Endothelial cell (in vitro differentiated cells): ENCODE results near the gene ZNF335. TPM values are rescaled to one million over a fixed set of nuclear protein-coding genes. Genes with fewer than 3 reads are reported as not detected.
"Not testable (repeated sequence)": the region's sequence is repeated elsewhere in the genome, so short reads cannot be mapped to it uniquely, and the experiment has no call there.

Source experiments
- DNase-seq: peaks from one replicate; pipeline ENCODE4 v3.0.0; 2021; ENCODE audit warnings: low spot score
- H3K27ac Mint-ChIP-seq: one replicate; pipeline ENCODE4 v1.8.0; 2021; ENCODE audit warnings: mixed read lengths, inconsistent platforms; ENCODE audit not compliant: unreplicated experiment
- H3K27me3 Mint-ChIP-seq: one replicate; pipeline ENCODE4 v1.8.0; 2021; ENCODE audit warnings: mild to moderate bottlenecking, moderate library complexity, mixed read lengths, inconsistent platforms; ENCODE audit not compliant: unreplicated experiment
- H3K36me3 Mint-ChIP-seq: one replicate; pipeline ENCODE4 v1.8.0; 2021; ENCODE audit warnings: mild to moderate bottlenecking, low read depth, mixed read lengths, inconsistent platforms; ENCODE audit not compliant: unreplicated experiment
- H3K4me1 Mint-ChIP-seq: one replicate; pipeline ENCODE4 v1.8.0; 2021; ENCODE audit warnings: mild to moderate bottlenecking, mixed read lengths, inconsistent platforms; ENCODE audit not compliant: unreplicated experiment
- H3K4me3 Mint-ChIP-seq: one replicate; pipeline ENCODE4 v1.8.0; 2021; ENCODE audit warnings: mild to moderate bottlenecking, mixed read lengths, inconsistent platforms; ENCODE audit not compliant: unreplicated experiment
- H3K9me3 Mint-ChIP-seq: one replicate; pipeline ENCODE4 v1.8.0; 2021; ENCODE audit warnings: mixed read lengths, inconsistent platforms; ENCODE audit not compliant: unreplicated experiment
- total RNA-seq: library from RNA; stranded (reverse); fragmentation: NEBNext Ultra II Directional; extraction: Animal tissue kit (Norgen Biotek cat#: 25700); gene quantifications from one replicate; pipeline ENCODE4 v1.2.1, GENCODE V29; 2021; ENCODE audit not compliant: unreplicated experiment
- TF ChIP-seq, protein P1 (sequence below): fragments of 200-600 bp; sonication (generic); IDR thresholded peaks from one replicate; pipeline ENCODE4 v1.5.0; 2021; ENCODE audit warnings: antibody characterized with exemption; ENCODE audit not compliant: unreplicated experiment

ZNF335 gene
- total RNA-seq, 1 donor from 2014 or later, result 22.9 TPM

DNA sequence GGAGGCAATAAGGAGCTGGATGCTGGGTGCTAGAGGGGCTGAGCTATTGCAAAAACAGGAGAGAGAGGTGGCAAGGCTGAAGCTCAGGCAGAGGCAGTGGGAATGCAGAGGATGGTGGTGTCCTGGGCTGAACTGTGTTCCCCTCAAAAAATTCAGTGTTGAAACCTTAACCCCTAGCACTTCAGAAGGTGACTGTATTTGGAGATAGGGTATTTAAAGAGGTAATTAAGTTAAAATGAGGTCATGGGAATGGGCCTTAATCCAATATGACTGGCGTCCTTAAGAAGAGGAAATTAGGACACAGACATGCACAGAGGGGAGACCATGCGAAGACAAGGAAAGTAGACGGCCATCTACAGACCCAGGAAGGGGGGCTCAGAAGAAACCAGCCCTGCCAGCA lies 25.2 kb upstream of the ZNF335 start:
- TF ChIP-seq, protein P1, sequence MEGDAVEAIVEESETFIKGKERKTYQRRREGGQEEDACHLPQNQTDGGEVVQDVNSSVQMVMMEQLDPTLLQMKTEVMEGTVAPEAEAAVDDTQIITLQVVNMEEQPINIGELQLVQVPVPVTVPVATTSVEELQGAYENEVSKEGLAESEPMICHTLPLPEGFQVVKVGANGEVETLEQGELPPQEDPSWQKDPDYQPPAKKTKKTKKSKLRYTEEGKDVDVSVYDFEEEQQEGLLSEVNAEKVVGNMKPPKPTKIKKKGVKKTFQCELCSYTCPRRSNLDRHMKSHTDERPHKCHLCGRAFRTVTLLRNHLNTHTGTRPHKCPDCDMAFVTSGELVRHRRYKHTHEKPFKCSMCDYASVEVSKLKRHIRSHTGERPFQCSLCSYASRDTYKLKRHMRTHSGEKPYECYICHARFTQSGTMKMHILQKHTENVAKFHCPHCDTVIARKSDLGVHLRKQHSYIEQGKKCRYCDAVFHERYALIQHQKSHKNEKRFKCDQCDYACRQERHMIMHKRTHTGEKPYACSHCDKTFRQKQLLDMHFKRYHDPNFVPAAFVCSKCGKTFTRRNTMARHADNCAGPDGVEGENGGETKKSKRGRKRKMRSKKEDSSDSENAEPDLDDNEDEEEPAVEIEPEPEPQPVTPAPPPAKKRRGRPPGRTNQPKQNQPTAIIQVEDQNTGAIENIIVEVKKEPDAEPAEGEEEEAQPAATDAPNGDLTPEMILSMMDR, result no peak
- Mint-ChIP-seq H3K4me3 (no peak overlapping the region), H3K9me3 (no peaks in the 10 kb centered on the region), H3K4me1 (peaks cover 66% of the 10 kb centered on the region), H3K36me3 (no peaks in the 10 kb centered on the region), H3K27me3 (peaks cover 5% of the 10 kb centered on the region), H3K27ac (no peak overlapping the region)
- no peak for DNase-seq

DNA sequence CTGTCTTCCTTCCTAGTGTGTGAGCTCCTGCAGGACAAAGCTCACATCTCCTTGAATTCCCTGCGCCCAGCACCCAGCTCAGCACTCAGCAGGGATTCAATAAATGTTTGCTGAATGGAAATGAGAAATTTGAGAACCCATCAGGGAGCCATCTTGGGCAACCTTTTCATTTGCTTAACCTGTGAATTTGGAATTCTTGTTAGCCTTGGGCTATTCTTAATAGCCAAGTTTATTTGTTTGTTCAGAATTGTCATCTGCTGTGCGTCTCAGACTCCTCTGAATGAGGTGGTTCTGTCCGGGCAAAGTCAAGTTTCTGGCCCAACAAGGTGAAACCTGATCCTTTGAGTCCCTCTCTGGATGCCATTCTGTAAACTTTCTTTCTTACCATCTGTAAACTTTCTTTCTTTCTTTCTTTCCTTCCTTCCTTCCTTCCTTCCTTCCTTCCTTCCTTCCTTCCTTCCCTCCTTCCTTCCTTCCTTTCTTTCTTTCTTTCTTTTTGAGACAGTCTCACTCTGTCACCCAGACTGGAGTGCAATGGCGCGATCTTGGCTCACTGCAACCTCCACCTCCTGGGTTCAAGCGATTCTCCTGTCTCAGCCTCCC lies 23.6 kb upstream of the ZNF335 start:
- H3K36me3 Mint-ChIP-seq, H3K9me3 Mint-ChIP-seq, H3K4me3 Mint-ChIP-seq, DNase-seq, H3K27me3 Mint-ChIP-seq, H3K27ac Mint-ChIP-seq: not testable (repeated sequence)
- H3K4me1 Mint-ChIP-seq, result peaks cover 52% of the 10 kb centered on the region

DNA sequence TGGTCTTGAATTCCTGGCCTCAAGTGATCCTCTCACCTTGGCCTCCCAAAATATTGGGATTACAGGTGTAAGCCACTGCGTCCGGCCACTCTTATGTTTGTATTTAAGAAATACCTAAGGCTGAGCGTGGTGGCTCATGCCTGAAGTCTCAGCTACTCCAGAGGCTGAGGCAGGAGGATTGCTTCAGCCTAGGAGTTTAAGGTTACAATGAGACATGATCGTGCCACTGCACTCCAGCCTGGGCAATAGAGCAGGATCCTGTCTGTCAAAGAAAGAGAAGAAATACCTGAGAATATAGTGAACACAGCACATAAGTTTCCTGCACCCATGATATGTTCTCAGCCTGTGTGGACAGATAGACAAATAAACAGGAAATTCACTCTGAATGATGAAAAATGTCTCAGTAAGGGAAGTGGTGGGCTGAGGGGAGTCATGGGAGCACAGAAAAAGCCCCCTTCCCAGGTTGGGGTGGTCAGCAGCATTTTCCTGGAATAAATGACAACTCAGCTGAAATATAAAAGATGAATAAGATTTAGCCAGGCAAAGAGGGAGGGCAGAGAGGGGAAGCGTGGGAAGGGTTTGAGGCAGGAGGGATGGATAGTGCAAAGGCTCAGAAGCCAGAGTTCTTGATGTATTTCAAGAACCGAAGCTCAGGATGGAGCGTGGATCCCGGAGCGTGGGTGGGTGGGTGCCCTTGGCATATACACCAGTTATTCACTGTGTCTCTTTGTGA lies 22.9 kb upstream of the ZNF335 start:
- TF ChIP-seq, protein P1, result no peak
- Mint-ChIP-seq H3K27me3 (peaks cover 5% of the 10 kb centered on the region), H3K9me3 (no peaks in the 10 kb centered on the region), H3K4me1 (peaks cover 46% of the 10 kb centered on the region), H3K4me3 (no peak overlapping the region), H3K36me3 (no peaks in the 10 kb centered on the region), H3K27ac (no peak overlapping the region)
- DNase-seq, result no peak

DNA sequence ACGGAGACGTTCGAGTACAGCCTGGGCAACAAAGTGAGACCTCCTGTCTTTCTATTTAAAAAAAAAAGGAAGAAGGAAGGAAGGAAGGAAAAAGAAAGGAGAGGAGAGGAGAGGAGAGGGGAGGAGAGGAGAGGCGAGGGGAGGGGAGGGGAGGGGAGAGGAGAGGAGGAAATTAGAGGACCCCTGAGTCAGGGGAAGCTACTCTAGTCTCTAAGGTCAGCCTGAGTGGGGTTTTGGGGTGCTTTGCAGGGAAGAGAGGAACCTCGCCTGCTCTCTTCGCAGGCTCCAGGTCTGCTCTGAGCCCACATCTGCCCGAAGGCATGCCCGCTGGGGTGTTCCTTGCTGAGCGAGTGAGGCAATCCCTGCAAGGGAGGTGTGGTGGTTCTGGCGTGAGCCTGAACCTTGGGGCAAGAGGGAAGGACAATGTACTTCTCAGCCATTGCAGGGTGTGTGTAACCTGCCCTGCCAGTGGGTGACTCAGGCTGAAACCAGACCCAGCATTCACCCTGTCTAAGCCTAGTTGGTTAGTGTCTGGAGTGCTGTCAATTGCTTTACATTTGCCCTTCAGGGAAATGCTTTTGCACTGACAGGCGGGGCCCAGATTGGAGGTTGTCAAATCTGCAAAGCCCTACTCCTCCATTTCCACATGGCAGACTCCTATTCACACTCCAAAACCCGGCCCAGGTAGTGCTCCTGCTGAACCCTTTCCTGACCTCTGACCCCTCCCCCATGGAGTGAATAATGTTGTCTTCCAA lies 21.4 kb upstream of the ZNF335 start:
- H3K36me3 Mint-ChIP-seq, result no peaks in the 10 kb centered on the region
- H3K27ac Mint-ChIP-seq, result no peak overlapping the region
- TF ChIP-seq, protein P1, result no peak
- peaks cover 32% of the 10 kb centered on the region for H3K4me1 Mint-ChIP-seq
- no peaks in the 10 kb centered on the region for H3K9me3 Mint-ChIP-seq
- no peak overlapping the region for H3K4me3 Mint-ChIP-seq
- H3K27me3 Mint-ChIP-seq, result no peaks in the 10 kb centered on the region
- DNase-seq, result no peak

DNA sequence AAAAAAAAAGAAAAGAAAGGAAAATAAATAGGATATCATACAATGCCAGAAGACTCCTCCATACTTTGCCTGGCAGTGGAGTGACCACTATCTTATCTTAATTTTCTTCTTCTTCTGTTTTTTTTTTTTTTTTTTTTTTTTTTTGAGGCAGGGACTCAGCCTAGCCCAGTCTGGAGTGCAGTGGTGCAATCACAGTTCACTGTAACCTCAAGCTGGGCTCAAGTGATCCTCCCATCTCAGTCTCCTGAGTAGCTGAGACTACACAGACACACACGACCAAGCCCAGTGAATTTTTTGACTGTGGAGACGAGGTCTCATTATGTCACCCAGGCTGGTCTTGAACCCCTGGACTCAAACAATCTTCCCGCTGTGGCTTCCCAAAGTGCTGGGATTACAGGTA lies 19.6 kb upstream of the ZNF335 start:
- Mint-ChIP-seq H3K4me3 (no peak overlapping the region), H3K9me3 (no peaks in the 10 kb centered on the region), H3K27me3 (no peaks in the 10 kb centered on the region), H3K36me3 (no peaks in the 10 kb centered on the region), H3K27ac (no peak overlapping the region), H3K4me1 (peaks cover 20% of the 10 kb centered on the region)
- no peak for DNase-seq
- TF ChIP-seq, protein P1, result no peak

DNA sequence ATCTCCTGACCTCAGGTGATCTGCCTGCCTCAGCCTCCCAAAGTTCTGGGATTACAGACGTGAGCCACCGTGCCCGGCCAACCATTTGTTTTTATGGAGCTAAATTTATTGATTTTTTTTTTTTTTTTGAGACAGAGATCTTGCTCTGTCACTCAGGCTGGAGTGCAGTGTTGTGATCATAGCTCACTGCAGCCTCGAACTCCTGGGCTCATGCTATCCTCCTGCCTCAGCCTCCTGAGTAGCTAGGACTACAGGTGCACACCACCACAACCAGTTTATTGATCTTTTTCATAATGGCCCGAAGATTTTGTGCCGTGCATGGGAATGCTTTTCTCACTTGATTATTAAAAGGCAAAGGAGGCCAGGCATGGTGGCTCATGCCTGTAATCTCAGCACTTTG lies 16.8 kb upstream of the ZNF335 start:
- H3K9me3 Mint-ChIP-seq, H3K27me3 Mint-ChIP-seq, DNase-seq, H3K27ac Mint-ChIP-seq, H3K4me3 Mint-ChIP-seq, H3K4me1 Mint-ChIP-seq, H3K36me3 Mint-ChIP-seq: not testable (repeated sequence)
